ENCODE measurements around the gene CDKL4.
A peak's percentile ranks its signal among the peaks of the same experiment; 100 is the strongest.

The CDKL4 gene

DNA sequence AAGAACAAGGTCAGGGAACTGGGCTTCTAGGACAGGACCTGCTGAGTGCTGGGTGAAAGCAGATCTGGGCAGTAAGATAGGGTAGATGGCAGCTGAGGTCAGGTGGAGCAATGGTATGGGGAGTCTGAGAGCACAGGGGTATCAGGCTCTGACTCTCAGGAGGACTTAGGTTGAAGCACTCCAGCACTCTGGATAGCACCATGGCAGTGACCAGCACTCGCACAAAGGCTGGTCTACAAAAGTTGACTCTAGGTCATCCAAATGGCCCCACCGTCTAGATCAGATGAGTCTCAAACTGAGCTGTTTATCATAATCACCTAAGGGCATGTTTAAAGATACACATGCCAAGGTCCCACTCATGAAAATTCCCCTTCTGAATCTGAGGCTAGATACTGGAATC, 60.1 kb downstream of the CDKL4 start:
- H3K4me1 ChIP-seq (ENCODE audit: control insufficient read depth, low read depth, low read length): no peaks in the 10 kb centered on the region
- WGBS (ENCODE audit: extremely low coverage, insufficient coverage, low lambda C conversion rate): no CpG with 5 or more reads among the region's 2 CpGs

DNA sequence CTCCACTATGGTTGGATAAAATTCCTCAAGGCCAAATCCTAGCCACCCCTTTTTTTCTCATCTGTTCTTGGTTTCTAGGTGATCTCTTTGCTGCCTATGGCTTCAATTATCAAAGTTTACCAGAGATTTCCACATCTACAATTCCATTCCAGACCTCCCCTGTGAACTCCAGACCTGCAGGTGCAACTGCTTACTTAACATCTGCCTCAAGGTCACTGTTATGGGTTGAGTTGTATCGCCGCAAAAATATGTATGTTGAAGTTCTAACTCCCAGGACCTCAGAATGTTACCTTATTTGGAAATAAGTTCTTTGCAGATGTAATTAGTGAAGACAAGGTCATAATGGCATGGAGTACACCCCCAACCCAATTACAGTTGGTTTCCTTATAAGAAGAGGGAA, 62.5 kb downstream of the CDKL4 start:
- H3K27me3 ChIP-seq (ENCODE audit: insufficient read depth, low read length, poor library complexity): no peaks in the 10 kb centered on the region
- no peak overlapping the region for H3K56ac ChIP-seq (ENCODE audit: low read length)
- H3K4ac ChIP-seq (ENCODE audit: low read depth, low read length): no peak overlapping the region
- no peaks in the 10 kb centered on the region for H3K36me3 ChIP-seq (ENCODE audit: control insufficient read depth, insufficient read depth, low read length)
- no peak overlapping the region for H3K9ac ChIP-seq (ENCODE audit: low read length)
- no CpG with 5 or more reads among the region's 2 CpGs for WGBS (ENCODE audit: extremely low coverage, insufficient coverage, low lambda C conversion rate)
- no peak overlapping the region for H4K5ac ChIP-seq (ENCODE audit: low read length)
- H3K4me2 ChIP-seq (ENCODE audit: low read length): no peak overlapping the region
- no peak overlapping the region for H2BK120ac ChIP-seq (ENCODE audit: low read depth, low read length)
- no peak overlapping the region for H3K23ac ChIP-seq (ENCODE audit: low read length)
- H3K4me3 ChIP-seq (ENCODE audit: low read length): no peak overlapping the region
- no peaks in the 10 kb centered on the region for H3K79me1 ChIP-seq (ENCODE audit: low read length)
- no peaks in the 10 kb centered on the region for H3K79me2 ChIP-seq (ENCODE audit: control insufficient read depth, insufficient read depth, low read length)
- no peak for DNase-seq
- no peak overlapping the region for H2AK5ac ChIP-seq (ENCODE audit: low read length)
- no peak overlapping the region for H2BK5ac ChIP-seq (ENCODE audit: low read length)
- no peak overlapping the region for H4K8ac ChIP-seq (ENCODE audit: low read depth, low read length)
- no peak overlapping the region for H3K18ac ChIP-seq (ENCODE audit: low read length)
- H2BK15ac ChIP-seq (replicated peaks; ENCODE audit: low read depth): no peak overlapping the region
- H3K27ac ChIP-seq (ENCODE audit: low read depth, low read length): no peak overlapping the region
- no peaks in the 10 kb centered on the region for H3K4me1 ChIP-seq (ENCODE audit: control insufficient read depth, low read depth, low read length)

More for the DNA sequence above, 60.1 kb downstream of the CDKL4 start:
- no peak overlapping the region for H4K8ac ChIP-seq (ENCODE audit: low read depth, low read length)
- H3K4me2 ChIP-seq (ENCODE audit: low read length): no peak overlapping the region
- no peak overlapping the region for H3K27ac ChIP-seq (ENCODE audit: low read depth, low read length)
- DNase-seq: no peak
- H2AK5ac ChIP-seq (ENCODE audit: low read length): no peak overlapping the region
- H3K9ac ChIP-seq (ENCODE audit: low read length): no peak overlapping the region
- H2BK5ac ChIP-seq (ENCODE audit: low read length): no peak overlapping the region
- no peak overlapping the region for H3K18ac ChIP-seq (ENCODE audit: low read length)
- no peaks in the 10 kb centered on the region for H3K36me3 ChIP-seq (ENCODE audit: control insufficient read depth, insufficient read depth, low read length)
- H3K4me3 ChIP-seq (ENCODE audit: low read length): no peak overlapping the region
- no peaks in the 10 kb centered on the region for H3K79me1 ChIP-seq (ENCODE audit: low read length)
- no peak overlapping the region for H3K23ac ChIP-seq (ENCODE audit: low read length)
- H3K4ac ChIP-seq (ENCODE audit: low read depth, low read length): no peak overlapping the region
- H3K79me2 ChIP-seq (ENCODE audit: control insufficient read depth, insufficient read depth, low read length): no peaks in the 10 kb centered on the region
- no peaks in the 10 kb centered on the region for H3K27me3 ChIP-seq (ENCODE audit: insufficient read depth, low read length, poor library complexity)
- no peak overlapping the region for H3K56ac ChIP-seq (ENCODE audit: low read length)
- H2BK15ac ChIP-seq (replicated peaks; ENCODE audit: low read depth): no peak overlapping the region
- no peak overlapping the region for H2BK120ac ChIP-seq (ENCODE audit: low read depth, low read length)
- no peak overlapping the region for H4K5ac ChIP-seq (ENCODE audit: low read length)

- Histone ChIP-seq H3K27me3 (ENCODE audit: insufficient read depth, low read length, poor library complexity) (no peaks in the 10 kb centered on the region), H4K8ac (ENCODE audit: low read depth, low read length) (no peak overlapping the region), H3K4me3 (ENCODE audit: low read length) (no peak overlapping the region), H2AK5ac (ENCODE audit: low read length) (no peak overlapping the region), H2BK15ac (replicated peaks; ENCODE audit: low read depth) (no peak overlapping the region), H3K27ac (ENCODE audit: low read depth, low read length) (no peak overlapping the region), H3K36me3 (ENCODE audit: control insufficient read depth, insufficient read depth, low read length) (no peaks in the 10 kb centered on the region), H3K79me1 (ENCODE audit: low read length) (no peaks in the 10 kb centered on the region), H3K9ac (ENCODE audit: low read length) (no peak overlapping the region), H3K79me2 (ENCODE audit: control insufficient read depth, insufficient read depth, low read length) (no peaks in the 10 kb centered on the region), H3K56ac (ENCODE audit: low read length) (no peak overlapping the region), H3K23ac (ENCODE audit: low read length) (no peak overlapping the region), H2BK5ac (ENCODE audit: low read length) (no peak overlapping the region), H3K4me2 (ENCODE audit: low read length) (no peak overlapping the region), H3K4ac (ENCODE audit: low read depth, low read length) (no peak overlapping the region), H3K18ac (ENCODE audit: low read length) (no peak overlapping the region), H2BK120ac (ENCODE audit: low read depth, low read length) (no peak overlapping the region), H3K4me1 (ENCODE audit: control insufficient read depth, low read depth, low read length) (no peaks in the 10 kb centered on the region), H4K5ac (ENCODE audit: low read length) (no peak overlapping the region)
- no CpG with 5 or more reads among the region's 12 CpGs for WGBS (ENCODE audit: extremely low coverage, insufficient coverage, low lambda C conversion rate)
- peak; percentile 4 for DNase-seq
Measured at GRCh38 chr2:39179974-39180960, 63.5 kb downstream of the CDKL4 start.

DNA sequence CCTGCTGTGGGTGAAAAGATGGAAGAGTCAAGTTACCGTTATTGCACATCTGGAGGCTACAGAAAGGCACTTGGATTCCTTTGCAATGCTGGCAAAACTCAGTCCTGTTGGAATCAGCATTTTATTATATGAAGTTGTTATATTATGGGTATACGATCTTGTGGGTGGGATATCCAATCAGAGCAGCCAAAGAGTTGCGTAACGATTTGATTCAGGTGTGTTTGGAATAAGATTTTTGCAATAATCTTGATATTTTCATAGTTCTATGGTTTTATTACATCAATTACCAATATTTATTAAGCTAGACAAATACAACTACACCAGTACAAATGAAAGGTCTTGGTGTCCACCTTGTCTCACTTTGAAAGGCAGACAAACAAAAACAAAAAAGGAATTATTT, 65.0 kb downstream of the CDKL4 start:
- no peaks in the 10 kb centered on the region for H3K36me3 ChIP-seq (ENCODE audit: control insufficient read depth, insufficient read depth, low read length)
- H2BK5ac ChIP-seq (ENCODE audit: low read length): no peak overlapping the region
- H3K56ac ChIP-seq (ENCODE audit: low read length): no peak overlapping the region
- no CpG with 5 or more reads among the region's 4 CpGs for whole genome bisulfite sequencing (ENCODE audit: extremely low coverage, insufficient coverage, low lambda C conversion rate)
- H3K9ac ChIP-seq (ENCODE audit: low read length): no peak overlapping the region
- H2AK5ac ChIP-seq (ENCODE audit: low read length): no peak overlapping the region
- no peak overlapping the region for H2BK120ac ChIP-seq (ENCODE audit: low read depth, low read length)
- H4K5ac ChIP-seq (ENCODE audit: low read length): no peak overlapping the region
- no peak overlapping the region for H3K4ac ChIP-seq (ENCODE audit: low read depth, low read length)
- no peak overlapping the region for H3K27ac ChIP-seq (ENCODE audit: low read depth, low read length)
- no peaks in the 10 kb centered on the region for H3K79me2 ChIP-seq (ENCODE audit: control insufficient read depth, insufficient read depth, low read length)
- H3K4me1 ChIP-seq (ENCODE audit: control insufficient read depth, low read depth, low read length): no peaks in the 10 kb centered on the region
- H3K79me1 ChIP-seq (ENCODE audit: low read length): no peaks in the 10 kb centered on the region
- H4K8ac ChIP-seq (ENCODE audit: low read depth, low read length): no peak overlapping the region
- no peak overlapping the region for H3K18ac ChIP-seq (ENCODE audit: low read length)
- no peak for DNase-seq
- H3K4me3 ChIP-seq (ENCODE audit: low read length): no peak overlapping the region
- H3K23ac ChIP-seq (ENCODE audit: low read length): no peak overlapping the region
- H3K27me3 ChIP-seq (ENCODE audit: insufficient read depth, low read length, poor library complexity): no peaks in the 10 kb centered on the region
- H3K4me2 ChIP-seq (ENCODE audit: low read length): no peak overlapping the region
- no peak overlapping the region for H2BK15ac ChIP-seq (replicated peaks; ENCODE audit: low read depth)

- H3K79me2 ChIP-seq (ENCODE audit: control insufficient read depth, insufficient read depth, low read length): no peaks in the 10 kb centered on the region
- no peak overlapping the region for H2AK5ac ChIP-seq (ENCODE audit: low read length)
- no peak overlapping the region for H3K4me2 ChIP-seq (ENCODE audit: low read length)
- no peak overlapping the region for H3K23ac ChIP-seq (ENCODE audit: low read length)
- H2BK15ac ChIP-seq (replicated peaks; ENCODE audit: low read depth): no peak overlapping the region
- H3K27me3 ChIP-seq (ENCODE audit: insufficient read depth, low read length, poor library complexity): no peaks in the 10 kb centered on the region
- no peak for DNase-seq
- H3K27ac ChIP-seq (ENCODE audit: low read depth, low read length): no peak overlapping the region
- no peak overlapping the region for H2BK5ac ChIP-seq (ENCODE audit: low read length)
- H3K79me1 ChIP-seq (ENCODE audit: low read length): no peaks in the 10 kb centered on the region
- H3K36me3 ChIP-seq (ENCODE audit: control insufficient read depth, insufficient read depth, low read length): no peaks in the 10 kb centered on the region
- H3K4me1 ChIP-seq (ENCODE audit: control insufficient read depth, low read depth, low read length): no peaks in the 10 kb centered on the region
- no CpG with 5 or more reads among the region's 4 CpGs for WGBS (ENCODE audit: extremely low coverage, insufficient coverage, low lambda C conversion rate)
- no peak overlapping the region for H3K18ac ChIP-seq (ENCODE audit: low read length)
- no peak overlapping the region for H3K4ac ChIP-seq (ENCODE audit: low read depth, low read length)
- H3K4me3 ChIP-seq (ENCODE audit: low read length): no peak overlapping the region
- no peak overlapping the region for H3K9ac ChIP-seq (ENCODE audit: low read length)
- no peak overlapping the region for H3K56ac ChIP-seq (ENCODE audit: low read length)
- no peak overlapping the region for H2BK120ac ChIP-seq (ENCODE audit: low read depth, low read length)
- H4K8ac ChIP-seq (ENCODE audit: low read depth, low read length): no peak overlapping the region
- H4K5ac ChIP-seq (ENCODE audit: low read length): no peak overlapping the region
Measured at GRCh38 chr2:39176997-39177396, 66.8 kb downstream of the CDKL4 start.

All from mesendoderm (in vitro differentiated cells).